ENCODE results near the gene SLC35C1. TPM values are rescaled to one million over a fixed set of nuclear protein-coding genes. Genes with fewer than 3 reads are reported as not detected.

Gene SLC35C1
- total RNA-seq, 3 donors from 2014 or later, result 26.6 to 47.8 (median 35.6) TPM

DNA sequence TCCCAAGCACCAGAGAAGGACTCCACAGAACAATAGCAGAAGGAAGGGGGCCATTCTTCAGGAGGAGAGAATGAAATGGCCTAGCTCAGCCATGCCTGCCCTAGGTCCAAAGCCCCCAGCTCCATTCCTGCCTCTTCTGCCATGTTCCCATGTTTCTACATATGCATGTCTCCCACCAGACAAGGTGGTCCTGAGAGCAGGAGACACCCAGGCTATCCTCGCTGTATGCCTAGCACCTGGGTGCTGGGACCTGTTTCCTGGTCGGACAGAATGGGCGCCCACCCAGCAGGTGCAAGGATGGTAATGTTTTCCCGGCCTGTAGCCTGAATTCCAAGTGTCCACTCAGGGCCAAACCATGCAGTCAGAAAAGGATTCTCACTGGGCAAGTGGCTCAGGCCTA, 30.2 kb upstream of the SLC35C1 start:
- H3K36me3 ChIP-seq (ENCODE audit: low read depth), result no peaks in the 10 kb centered on the region
- H3K4me1 ChIP-seq (ENCODE audit: low read depth), result no peaks in the 10 kb centered on the region
- H3K9me3 ChIP-seq, result no peaks in the 10 kb centered on the region
- TF ChIP-seq, protein P1, sequence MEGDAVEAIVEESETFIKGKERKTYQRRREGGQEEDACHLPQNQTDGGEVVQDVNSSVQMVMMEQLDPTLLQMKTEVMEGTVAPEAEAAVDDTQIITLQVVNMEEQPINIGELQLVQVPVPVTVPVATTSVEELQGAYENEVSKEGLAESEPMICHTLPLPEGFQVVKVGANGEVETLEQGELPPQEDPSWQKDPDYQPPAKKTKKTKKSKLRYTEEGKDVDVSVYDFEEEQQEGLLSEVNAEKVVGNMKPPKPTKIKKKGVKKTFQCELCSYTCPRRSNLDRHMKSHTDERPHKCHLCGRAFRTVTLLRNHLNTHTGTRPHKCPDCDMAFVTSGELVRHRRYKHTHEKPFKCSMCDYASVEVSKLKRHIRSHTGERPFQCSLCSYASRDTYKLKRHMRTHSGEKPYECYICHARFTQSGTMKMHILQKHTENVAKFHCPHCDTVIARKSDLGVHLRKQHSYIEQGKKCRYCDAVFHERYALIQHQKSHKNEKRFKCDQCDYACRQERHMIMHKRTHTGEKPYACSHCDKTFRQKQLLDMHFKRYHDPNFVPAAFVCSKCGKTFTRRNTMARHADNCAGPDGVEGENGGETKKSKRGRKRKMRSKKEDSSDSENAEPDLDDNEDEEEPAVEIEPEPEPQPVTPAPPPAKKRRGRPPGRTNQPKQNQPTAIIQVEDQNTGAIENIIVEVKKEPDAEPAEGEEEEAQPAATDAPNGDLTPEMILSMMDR (IDR thresholded peaks at IDR 0.05), result no peak
- no peak overlapping the region for H3K4me3 ChIP-seq
- no peak for ATAC-seq
- intact Hi-C loops (cut with DNase I, micrococcal nuclease), result no loop called here
- DNase-seq, result no peak

DNA sequence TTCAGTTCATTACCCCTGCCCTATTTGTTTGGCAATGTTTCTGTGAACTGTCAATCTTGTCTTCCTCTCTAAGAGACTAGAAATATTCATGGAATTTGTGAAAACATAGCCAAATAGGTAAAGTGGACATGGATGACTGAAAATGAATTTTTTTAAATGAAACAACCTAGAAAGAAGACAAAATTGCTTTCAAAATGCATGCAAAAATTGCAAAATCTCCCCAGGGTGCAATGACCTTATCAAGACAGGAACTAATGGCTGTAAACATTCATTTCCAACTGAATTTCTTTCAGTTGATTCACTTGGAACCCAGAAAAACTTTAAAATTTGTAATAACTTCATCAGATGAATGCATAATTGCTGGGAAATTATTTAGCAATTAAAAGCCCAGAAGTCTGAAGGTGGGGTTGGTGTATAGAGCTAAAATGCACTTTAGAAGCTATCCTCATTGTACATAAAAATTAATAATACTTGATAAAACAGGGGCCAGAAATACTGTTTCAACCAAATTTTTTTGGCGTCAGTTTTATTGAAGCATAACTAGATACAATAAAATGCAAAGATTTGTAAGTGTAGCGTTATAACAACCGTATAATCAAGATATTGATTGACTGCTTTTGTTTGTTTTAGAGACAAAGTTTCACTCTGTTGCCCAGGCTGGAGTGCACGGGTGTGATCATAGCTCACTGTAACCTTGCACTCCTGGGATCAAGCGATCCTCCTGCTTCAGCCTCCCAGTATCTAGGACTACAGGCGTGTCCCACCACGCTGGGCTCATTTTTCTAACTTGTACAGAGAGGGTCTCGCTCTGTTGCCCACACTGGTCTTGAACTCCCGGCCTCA, 27.6 kb upstream of the SLC35C1 start:
- TF ChIP-seq, protein P1 (IDR thresholded peaks at IDR 0.05), result no peak
- no peak for DNase-seq
- H3K4me3 ChIP-seq, result no peak overlapping the region
- H3K36me3 ChIP-seq (ENCODE audit: low read depth), result no peaks in the 10 kb centered on the region
- no peaks in the 10 kb centered on the region for H3K9me3 ChIP-seq
- H3K4me1 ChIP-seq (ENCODE audit: low read depth), result no peaks in the 10 kb centered on the region
- ATAC-seq, result no peak
- intact Hi-C loops (cut with DNase I, micrococcal nuclease), result no loop called here

DNA sequence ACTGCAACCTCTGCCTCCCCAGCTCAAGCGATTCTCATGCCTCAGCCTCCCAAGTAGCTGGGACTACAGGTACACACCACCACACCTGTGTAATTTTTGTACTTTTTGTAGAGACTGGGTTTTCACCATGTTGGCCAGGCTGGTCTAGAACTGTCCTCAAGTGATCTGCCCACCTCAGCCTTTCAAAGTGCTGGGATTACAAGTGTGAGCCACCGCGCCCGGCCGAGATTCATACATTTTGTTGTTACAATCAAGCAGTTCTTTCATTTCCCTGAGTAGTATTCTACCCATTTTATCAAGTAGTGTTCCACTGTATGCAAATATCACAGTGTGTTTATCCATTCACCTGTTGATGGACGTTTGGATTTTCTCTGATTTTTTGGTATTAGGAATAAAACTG, 26.6 kb upstream of the SLC35C1 start:
- intact Hi-C loops (cut with DNase I, micrococcal nuclease), result no loop called here
- Histone ChIP-seq H3K36me3 (ENCODE audit: low read depth) (no peaks in the 10 kb centered on the region), H3K4me3 (no peak overlapping the region), H3K4me1 (ENCODE audit: low read depth) (no peaks in the 10 kb centered on the region), H3K9me3 (no peaks in the 10 kb centered on the region)
- TF ChIP-seq, protein P1 (IDR thresholded peaks at IDR 0.05), result no peak
- DNase-seq (no peak), ATAC-seq (no peak)

DNA sequence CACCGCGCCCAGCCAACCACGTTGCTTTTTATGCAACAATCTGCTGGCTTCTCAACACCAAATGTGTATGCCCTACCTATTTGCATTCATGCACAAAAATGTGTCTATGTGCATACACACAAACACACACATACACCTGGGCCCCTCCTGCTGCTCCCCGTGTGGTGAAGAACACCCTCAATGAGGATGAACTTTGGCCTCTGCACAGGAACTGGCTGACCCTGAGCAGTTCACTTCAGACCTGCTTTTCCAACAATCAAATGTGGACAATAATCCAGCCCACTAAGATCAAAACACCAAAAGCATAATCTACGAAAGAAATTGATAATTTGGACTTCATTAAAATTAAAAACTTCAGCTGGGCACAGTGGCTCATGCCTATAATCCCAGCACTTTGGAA, 25.3 kb upstream of the SLC35C1 start:
- Histone ChIP-seq H3K36me3 (ENCODE audit: low read depth) (no peaks in the 10 kb centered on the region), H3K9me3 (no peaks in the 10 kb centered on the region), H3K4me3 (no peak overlapping the region), H3K4me1 (ENCODE audit: low read depth) (no peaks in the 10 kb centered on the region)
- no peak for ATAC-seq
- intact Hi-C loops (cut with DNase I, micrococcal nuclease), result no loop called here
- DNase-seq, result no peak
- TF ChIP-seq, protein P1 (IDR thresholded peaks at IDR 0.05), result no peak

DNA sequence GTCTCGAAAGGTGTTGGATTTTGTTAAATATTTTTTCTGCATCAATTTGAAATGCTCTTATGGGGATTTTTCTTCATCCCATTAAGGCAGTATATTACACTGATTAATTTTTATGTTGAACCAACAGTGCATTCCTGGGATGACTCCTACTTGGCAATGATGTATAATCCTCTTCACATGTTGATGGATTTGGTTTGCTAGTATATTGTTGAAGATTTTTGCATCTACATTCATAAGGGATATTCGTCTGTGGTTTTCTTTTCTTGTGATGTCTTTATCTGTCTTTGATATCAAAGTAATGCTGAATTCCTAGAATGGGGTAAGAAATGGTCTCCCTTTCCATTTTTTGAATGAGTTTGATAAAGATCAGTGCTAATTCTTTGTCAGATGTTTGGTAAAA, 18.7 kb upstream of the SLC35C1 start:
- DNase-seq, result no peak
- Histone ChIP-seq H3K4me1 (ENCODE audit: low read depth) (no peaks in the 10 kb centered on the region), H3K36me3 (ENCODE audit: low read depth) (no peaks in the 10 kb centered on the region), H3K4me3 (no peak overlapping the region), H3K9me3 (no peaks in the 10 kb centered on the region)
- intact Hi-C loops (cut with DNase I, micrococcal nuclease), result no loop called here
- TF ChIP-seq, protein P1 (IDR thresholded peaks at IDR 0.05), result no peak
- ATAC-seq, result no peak

Measured in mucosa of descending colon (tissue), 3 donors.